Hematopoietic multipotent progenitor cell (in vitro differentiated cells): ENCODE results near the gene OR4N5. TPM values are rescaled to one million over a fixed set of nuclear protein-coding genes. Genes with fewer than 3 reads are reported as not detected.
A peak's percentile ranks its signal among the peaks of the same experiment; 100 is the strongest.
"Not testable (repeated sequence)": the region's sequence is repeated elsewhere in the genome, so short reads cannot be mapped to it uniquely, and the experiment has no call there.

ENCODE experiments used
- DNase-seq, 3 donors: peaks; one replicate each; pipeline ENCODE4 v3.0.0-alpha.2; 2011 to 2015; ENCODE audit warnings: low read depth in 2 of 3, low spot score in 2 of 3
- total RNA-seq: library from RNA; depleted of rRNA; stranded (reverse); fragments of >200 nt; gene quantifications from one replicate; pipeline ENCODE4 v1.2.3, GENCODE V29; 2012

The OR4N5 gene
- not detected for total RNA-seq

GRCh38 chr14:20138520-20138919 is at the start of gene OR4N5:
Gene OR4N5 (plus strand): TSS chr14:20138820. CDS start chr14:20143736, 4,916 bp downstream.
- DNase-seq, result no peak

- DNase-seq, result no peak
Observed at GRCh38 chr14:20092050-20092449, 46.6 kb upstream of the OR4N5 start.

GRCh38 chr14:20093442-20093841 is 45.2 kb upstream of the OR4N5 start:
- no peak for DNase-seq

- DNase-seq, result not testable (repeated sequence)
Observed at GRCh38 chr14:20098926-20099770, 39.5 kb upstream of the OR4N5 start.

GRCh38 chr14:20110438-20110837 is 28.2 kb upstream of the OR4N5 start, which contains the start of gene OR4K17:
Gene OR4K17 (plus strand): TSS chr14:20110739. CDS start chr14:20117500, 6,761 bp downstream.
- DNase-seq, result no peak

GRCh38 chr14:20112321-20112720 is 26.3 kb upstream of the OR4N5 start:
- no peak for DNase-seq

GRCh38 chr14:20116748-20117147 is 21.9 kb upstream of the OR4N5 start:
- DNase-seq, result no peak

- no peak for DNase-seq
Observed at GRCh38 chr14:20118795-20119194, 19.8 kb upstream of the OR4N5 start.

- no peak for DNase-seq
Observed at GRCh38 chr14:20143911-20144310, 5.3 kb downstream of the OR4N5 start.

- DNase-seq, result no peak
Observed at GRCh38 chr14:20144820-20145219, 6.2 kb downstream of the OR4N5 start.

- DNase-seq, result no peak
Observed at GRCh38 chr14:20164462-20164861, 25.8 kb downstream of the OR4N5 start.

- DNase-seq, result no peak
Observed at GRCh38 chr14:20167091-20167490, 28.5 kb downstream of the OR4N5 start.

GRCh38 chr14:20169852-20170251 is 31.2 kb downstream of the OR4N5 start:
- not testable (repeated sequence) for DNase-seq

GRCh38 chr14:20174205-20174604 is 35.6 kb downstream of the OR4N5 start:
- DNase-seq, result not testable (repeated sequence)

- DNase-seq, result no peak
Observed at GRCh38 chr14:20176330-20176729, 37.7 kb downstream of the OR4N5 start.

GRCh38 chr14:20177433-20177974 is 38.9 kb downstream of the OR4N5 start:
- peak in 2 of 3 donors; percentile 31 to 67 for DNase-seq

- DNase-seq, result peak in 1 of 3 donors; percentile 28
Observed at GRCh38 chr14:20179218-20179617, 40.6 kb downstream of the OR4N5 start.

- DNase-seq, result no peak
Observed at GRCh38 chr14:20179880-20180279, 41.3 kb downstream of the OR4N5 start.

GRCh38 chr14:20180486-20180885 is 41.9 kb downstream of the OR4N5 start:
- no peak for DNase-seq

GRCh38 chr14:20184181-20184580 is 45.6 kb downstream of the OR4N5 start:
- no peak for DNase-seq

- DNase-seq, result no peak
Observed at GRCh38 chr14:20190596-20190995, 52.0 kb downstream of the OR4N5 start, which contains the start of gene OR11G2. Gene OR11G2 (plus strand): TSS chr14:20190896. CDS start chr14:20197438, 6,542 bp downstream.

GRCh38 chr14:20191396-20191795 is 52.8 kb downstream of the OR4N5 start:
- no peak for DNase-seq
